Suprapubic skin (tissue), 4 donors: ENCODE measurements around the gene DAB2. TPM values are rescaled to one million over a fixed set of nuclear protein-coding genes. Genes with fewer than 3 reads are reported as not detected.

Experiments
- DNase-seq, 2 donors: peaks; one replicate each; pipeline ENCODE4 v3.0.0-alpha.2; 2019; ENCODE audit warnings: low spot score in 2 of 2
- H3K27ac ChIP-seq: fragments of 200-600 bp; sonication (generic); one replicate; pipeline ENCODE4 v1.5.1; 2019
- H3K27me3 ChIP-seq: fragments of 200-600 bp; sonication (generic); one replicate; pipeline ENCODE4 v1.5.1; 2019
- H3K36me3 ChIP-seq: fragments of 200-600 bp; sonication (generic); one replicate; pipeline ENCODE4 v1.5.1; 2019
- H3K4me1 ChIP-seq: fragments of 200-600 bp; sonication (generic); one replicate; pipeline ENCODE4 v1.5.1; 2019
- H3K4me3 ChIP-seq: fragments of 200-600 bp; sonication (generic); one replicate; pipeline ENCODE4 v1.5.1; 2019; ENCODE audit warnings: mild to moderate bottlenecking
- H3K9me3 ChIP-seq: fragments of 200-600 bp; sonication (generic); one replicate; pipeline ENCODE4 v1.5.1; 2019
- EP300 ChIP-seq: sonication (generic); formaldehyde crosslinking; IDR thresholded peaks from one replicate; pipeline ENCODE4 v1.6.1; 2017; ENCODE audit warnings: antibody characterized with exemption
- POLR2A ChIP-seq, 2 donors: fragments of 450-650 bp; IDR thresholded peaks; one replicate each; pipeline ENCODE4 v1.6.1; 2017; ENCODE audit warnings: antibody characterized with exemption in 2 of 2, mild to moderate bottlenecking in 2 of 2, moderate library complexity in 2 of 2
- POLR2AphosphoS5 ChIP-seq, 3 donors: sonication (generic); formaldehyde crosslinking; IDR thresholded peaks; one replicate each; pipeline ENCODE4 v1.6.1; 2017; ENCODE audit warnings: antibody characterized with exemption in 3 of 3
- WGBS: methylation state at CpG from one replicate; pipeline ENCODE4 v1.1.5; 2018; 5-methylcytosine and 5-hydroxymethylcytosine counted together
- total RNA-seq, 4 donors: library from RNA; depleted of rRNA; stranded (reverse); fragments of >200 nt; gene quantifications; one replicate each; pipeline ENCODE4 v1.1.0, GENCODE V29; 2016
- TF ChIP-seq, protein P1 (sequence below), 2 donors: fragments of 200-600 bp in 1 of 2; fragments of 450-650 bp in 1 of 2; sonication (generic) in 1 of 2; IDR thresholded peaks; one replicate each; pipeline ENCODE4 v1.5.1; 2016 to 2019; ENCODE audit warnings: antibody characterized with exemption in 2 of 2, mild to moderate bottlenecking in 1 of 2, moderate library complexity in 1 of 2

Gene DAB2
- total RNA-seq, 4 donors from 2014 or later = 7.1 to 30.6 (median 11.7) TPM

- no peak for TF ChIP-seq POLR2AphosphoS5 (IDR thresholded peaks at IDR 0.05)
- 72% methylated on average over 5 of the region's 5 CpGs for WGBS
Observed at GRCh38 chr5:39360471-39361111, 64.2 kb downstream of the DAB2 start.

GRCh38 chr5:39356263-39356662 is 68.5 kb downstream of the DAB2 start:
- Histone ChIP-seq H3K27ac (no peak overlapping the region), H3K4me1 (no peaks in the 10 kb centered on the region), H3K4me3 (no peak overlapping the region), H3K27me3 (no peaks in the 10 kb centered on the region), H3K9me3 (no peaks in the 10 kb centered on the region), H3K36me3 (no peaks in the 10 kb centered on the region)
- no peak for DNase-seq
- TF ChIP-seq, protein P1, sequence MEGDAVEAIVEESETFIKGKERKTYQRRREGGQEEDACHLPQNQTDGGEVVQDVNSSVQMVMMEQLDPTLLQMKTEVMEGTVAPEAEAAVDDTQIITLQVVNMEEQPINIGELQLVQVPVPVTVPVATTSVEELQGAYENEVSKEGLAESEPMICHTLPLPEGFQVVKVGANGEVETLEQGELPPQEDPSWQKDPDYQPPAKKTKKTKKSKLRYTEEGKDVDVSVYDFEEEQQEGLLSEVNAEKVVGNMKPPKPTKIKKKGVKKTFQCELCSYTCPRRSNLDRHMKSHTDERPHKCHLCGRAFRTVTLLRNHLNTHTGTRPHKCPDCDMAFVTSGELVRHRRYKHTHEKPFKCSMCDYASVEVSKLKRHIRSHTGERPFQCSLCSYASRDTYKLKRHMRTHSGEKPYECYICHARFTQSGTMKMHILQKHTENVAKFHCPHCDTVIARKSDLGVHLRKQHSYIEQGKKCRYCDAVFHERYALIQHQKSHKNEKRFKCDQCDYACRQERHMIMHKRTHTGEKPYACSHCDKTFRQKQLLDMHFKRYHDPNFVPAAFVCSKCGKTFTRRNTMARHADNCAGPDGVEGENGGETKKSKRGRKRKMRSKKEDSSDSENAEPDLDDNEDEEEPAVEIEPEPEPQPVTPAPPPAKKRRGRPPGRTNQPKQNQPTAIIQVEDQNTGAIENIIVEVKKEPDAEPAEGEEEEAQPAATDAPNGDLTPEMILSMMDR (IDR thresholded peaks at IDR 0.05) = no peak
- TF ChIP-seq POLR2AphosphoS5 (IDR thresholded peaks at IDR 0.05) (no peak), POLR2A (IDR thresholded peaks at IDR 0.05) (no peak), EP300 (no peak)
- 84% methylated on average over 3 of the region's 3 CpGs for WGBS

More at GRCh38 chr5:39360471-39361111, 64.2 kb downstream of the DAB2 start:
- H3K27ac ChIP-seq = no peak overlapping the region
- H3K36me3 ChIP-seq = no peaks in the 10 kb centered on the region
- no peak for DNase-seq
- H3K9me3 ChIP-seq = no peaks in the 10 kb centered on the region
- H3K4me1 ChIP-seq = no peaks in the 10 kb centered on the region
- H3K4me3 ChIP-seq = no peak overlapping the region
- H3K27me3 ChIP-seq = no peaks in the 10 kb centered on the region

GRCh38 chr5:39355324-39355723 is 69.5 kb downstream of the DAB2 start:
- Histone ChIP-seq H3K27me3 (no peaks in the 10 kb centered on the region), H3K27ac (no peak overlapping the region), H3K9me3 (no peaks in the 10 kb centered on the region), H3K4me3 (no peak overlapping the region), H3K36me3 (no peaks in the 10 kb centered on the region), H3K4me1 (no peaks in the 10 kb centered on the region)
- DNase-seq = no peak
- 46% methylated on average over 3 of the region's 3 CpGs for WGBS
- TF ChIP-seq POLR2AphosphoS5 (IDR thresholded peaks at IDR 0.05) (no peak), POLR2A (IDR thresholded peaks at IDR 0.05) (no peak), EP300 (no peak)
- TF ChIP-seq, protein P1 (IDR thresholded peaks at IDR 0.05) = no peak

GRCh38 chr5:39353717-39354399 is 70.9 kb downstream of the DAB2 start:
- WGBS = 17% methylated on average over 1 of the region's 1 CpG
- no peak overlapping the region for H3K4me3 ChIP-seq
- no peak for DNase-seq
- H3K27ac ChIP-seq = no peak overlapping the region
- no peak for TF ChIP-seq EP300
- no peak for TF ChIP-seq POLR2AphosphoS5 (IDR thresholded peaks at IDR 0.05)
- TF ChIP-seq, protein P1 (IDR thresholded peaks at IDR 0.05) = no peak
- no peak for TF ChIP-seq POLR2A (IDR thresholded peaks at IDR 0.05)
- no peaks in the 10 kb centered on the region for H3K27me3 ChIP-seq
- H3K9me3 ChIP-seq = no peaks in the 10 kb centered on the region
- H3K4me1 ChIP-seq = no peaks in the 10 kb centered on the region
- H3K36me3 ChIP-seq = no peaks in the 10 kb centered on the region

DNA sequence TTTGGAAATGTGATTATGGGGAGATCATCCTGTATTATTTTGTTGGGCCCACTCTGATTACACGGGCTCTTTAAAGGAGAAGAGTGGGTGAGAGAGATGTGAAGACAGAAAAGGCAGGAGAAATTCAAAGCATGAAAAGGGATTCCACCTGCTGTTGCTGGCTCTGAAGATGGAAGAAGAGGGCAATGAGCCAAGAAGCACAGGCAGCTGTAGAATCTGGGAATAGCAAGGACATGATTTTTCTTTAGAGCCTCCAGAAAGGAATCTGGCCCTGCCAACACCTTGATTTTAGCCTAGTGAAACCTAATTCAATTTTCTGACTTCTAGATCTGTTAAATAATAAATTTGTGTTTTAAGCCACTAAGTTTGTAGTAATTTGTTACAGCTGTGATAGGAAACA is 71.8 kb downstream of the DAB2 start:
- Histone ChIP-seq H3K9me3 (no peaks in the 10 kb centered on the region), H3K4me3 (no peak overlapping the region), H3K27ac (no peak overlapping the region), H3K4me1 (no peaks in the 10 kb centered on the region), H3K27me3 (no peaks in the 10 kb centered on the region), H3K36me3 (no peaks in the 10 kb centered on the region)
- DNase-seq = no peak
- TF ChIP-seq POLR2AphosphoS5 (IDR thresholded peaks at IDR 0.05) = no peak
- TF ChIP-seq POLR2A (IDR thresholded peaks at IDR 0.05) = no peak
- TF ChIP-seq EP300 = no peak
- 64% methylated on average over 1 of the region's 1 CpG for WGBS

- no peak for DNase-seq
- Histone ChIP-seq H3K4me3 (no peak overlapping the region), H3K9me3 (no peaks in the 10 kb centered on the region), H3K27ac (no peak overlapping the region), H3K36me3 (no peaks in the 10 kb centered on the region), H3K4me1 (no peaks in the 10 kb centered on the region), H3K27me3 (no peaks in the 10 kb centered on the region)
- whole genome bisulfite sequencing = 84% methylated on average over 2 of the region's 2 CpGs
- no peak for TF ChIP-seq EP300
- TF ChIP-seq, protein P1 (IDR thresholded peaks at IDR 0.05) = no peak
- TF ChIP-seq POLR2AphosphoS5 (IDR thresholded peaks at IDR 0.05) = no peak
- TF ChIP-seq POLR2A (IDR thresholded peaks at IDR 0.05) = no peak
Observed at GRCh38 chr5:39352170-39352569, 72.6 kb downstream of the DAB2 start.
